ENCODE measurements around the gene EIF1. TPM values are rescaled to one million over a fixed set of nuclear protein-coding genes. Genes with fewer than 3 reads are reported as not detected.

The EIF1 gene
- total RNA-seq, 1 donor from 2014 or later: 1,088 TPM

DNA sequence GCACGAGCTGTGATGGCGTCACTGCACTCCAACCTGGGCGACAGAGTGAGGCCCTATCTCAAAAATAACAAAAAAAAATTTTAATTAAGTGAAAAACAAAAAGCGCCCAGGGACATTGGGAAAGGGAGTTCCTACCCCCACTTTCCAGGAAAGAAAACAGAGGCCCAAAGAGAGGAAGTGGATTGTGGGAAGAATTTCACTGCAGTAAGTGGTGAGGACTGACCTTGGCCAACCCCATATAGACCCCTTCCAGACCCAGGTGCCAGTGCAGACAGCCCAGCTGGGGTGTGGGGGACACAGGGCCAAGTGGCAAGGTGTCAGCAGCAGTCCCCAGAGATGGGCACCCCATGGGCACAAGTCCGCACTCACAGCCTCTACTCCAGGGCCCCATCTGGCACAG is 35.3 kb upstream of the EIF1 start:
- DNase-seq: no peak
- H3K4me1 Mint-ChIP-seq (ENCODE audit: low read depth, unreplicated experiment): peaks cover 3% of the 10 kb centered on the region
- H3K27me3 Mint-ChIP-seq (ENCODE audit: unreplicated experiment): peaks cover 6% of the 10 kb centered on the region
- H3K4me3 Mint-ChIP-seq (ENCODE audit: unreplicated experiment): no peak overlapping the region
- TF ChIP-seq, protein P1, sequence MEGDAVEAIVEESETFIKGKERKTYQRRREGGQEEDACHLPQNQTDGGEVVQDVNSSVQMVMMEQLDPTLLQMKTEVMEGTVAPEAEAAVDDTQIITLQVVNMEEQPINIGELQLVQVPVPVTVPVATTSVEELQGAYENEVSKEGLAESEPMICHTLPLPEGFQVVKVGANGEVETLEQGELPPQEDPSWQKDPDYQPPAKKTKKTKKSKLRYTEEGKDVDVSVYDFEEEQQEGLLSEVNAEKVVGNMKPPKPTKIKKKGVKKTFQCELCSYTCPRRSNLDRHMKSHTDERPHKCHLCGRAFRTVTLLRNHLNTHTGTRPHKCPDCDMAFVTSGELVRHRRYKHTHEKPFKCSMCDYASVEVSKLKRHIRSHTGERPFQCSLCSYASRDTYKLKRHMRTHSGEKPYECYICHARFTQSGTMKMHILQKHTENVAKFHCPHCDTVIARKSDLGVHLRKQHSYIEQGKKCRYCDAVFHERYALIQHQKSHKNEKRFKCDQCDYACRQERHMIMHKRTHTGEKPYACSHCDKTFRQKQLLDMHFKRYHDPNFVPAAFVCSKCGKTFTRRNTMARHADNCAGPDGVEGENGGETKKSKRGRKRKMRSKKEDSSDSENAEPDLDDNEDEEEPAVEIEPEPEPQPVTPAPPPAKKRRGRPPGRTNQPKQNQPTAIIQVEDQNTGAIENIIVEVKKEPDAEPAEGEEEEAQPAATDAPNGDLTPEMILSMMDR (IDR thresholded peaks at IDR 0.05; ENCODE audit: partially characterized antibody, unreplicated experiment): no peak
- H3K27ac Mint-ChIP-seq (ENCODE audit: unreplicated experiment): no peak overlapping the region
- H3K36me3 Mint-ChIP-seq (ENCODE audit: unreplicated experiment): no peaks in the 10 kb centered on the region
- peaks cover 1% of the 10 kb centered on the region for H3K9me3 Mint-ChIP-seq (ENCODE audit: unreplicated experiment)

DNA sequence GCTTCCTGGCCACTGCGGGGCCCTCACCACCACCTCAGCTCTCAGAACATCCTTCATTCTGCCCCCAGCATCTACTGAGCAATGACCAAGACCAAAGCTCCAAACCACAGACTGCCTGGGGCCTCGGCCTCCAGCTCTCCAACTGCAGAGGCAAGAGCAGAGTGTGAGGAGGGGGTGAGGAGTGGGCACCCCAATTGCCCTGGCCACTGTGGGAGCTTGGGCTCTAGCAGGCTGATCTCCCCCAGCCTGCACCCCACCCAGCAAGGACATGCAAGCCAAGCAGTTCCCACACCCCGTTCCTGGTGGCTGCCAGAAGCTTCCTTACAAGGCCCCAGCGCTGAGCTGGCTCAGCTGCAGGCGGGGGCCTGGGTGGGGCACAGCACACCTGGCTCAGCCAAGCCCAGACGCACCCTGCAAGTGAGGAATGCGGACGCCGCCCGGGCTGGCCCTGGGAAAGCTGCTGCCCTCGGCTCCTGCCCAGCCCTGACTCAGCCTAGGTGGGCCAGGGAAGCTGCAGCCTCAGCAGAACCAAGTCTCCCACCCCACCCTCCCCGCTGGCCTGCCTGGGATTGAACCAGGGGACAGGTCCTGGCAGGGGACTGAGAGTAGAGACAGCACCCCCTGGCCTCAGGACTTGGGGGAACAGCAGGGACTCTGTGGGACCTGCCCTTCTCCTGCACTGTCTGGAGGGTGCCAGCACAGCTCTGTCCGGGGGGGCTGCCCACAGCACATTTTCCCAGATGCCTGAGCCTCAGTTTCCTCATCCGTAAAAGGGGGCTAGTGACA is 34.6 kb upstream of the EIF1 start:
- no peak for DNase-seq
- Mint-ChIP-seq H3K27me3 (ENCODE audit: unreplicated experiment) (peaks cover 6% of the 10 kb centered on the region), H3K36me3 (ENCODE audit: unreplicated experiment) (no peaks in the 10 kb centered on the region), H3K27ac (ENCODE audit: unreplicated experiment) (no peak overlapping the region), H3K4me1 (ENCODE audit: low read depth, unreplicated experiment) (peaks cover 3% of the 10 kb centered on the region), H3K4me3 (ENCODE audit: unreplicated experiment) (no peak overlapping the region), H3K9me3 (ENCODE audit: unreplicated experiment) (peaks cover 1% of the 10 kb centered on the region)
- TF ChIP-seq, protein P1 (IDR thresholded peaks at IDR 0.05; ENCODE audit: partially characterized antibody, unreplicated experiment): no peak

DNA sequence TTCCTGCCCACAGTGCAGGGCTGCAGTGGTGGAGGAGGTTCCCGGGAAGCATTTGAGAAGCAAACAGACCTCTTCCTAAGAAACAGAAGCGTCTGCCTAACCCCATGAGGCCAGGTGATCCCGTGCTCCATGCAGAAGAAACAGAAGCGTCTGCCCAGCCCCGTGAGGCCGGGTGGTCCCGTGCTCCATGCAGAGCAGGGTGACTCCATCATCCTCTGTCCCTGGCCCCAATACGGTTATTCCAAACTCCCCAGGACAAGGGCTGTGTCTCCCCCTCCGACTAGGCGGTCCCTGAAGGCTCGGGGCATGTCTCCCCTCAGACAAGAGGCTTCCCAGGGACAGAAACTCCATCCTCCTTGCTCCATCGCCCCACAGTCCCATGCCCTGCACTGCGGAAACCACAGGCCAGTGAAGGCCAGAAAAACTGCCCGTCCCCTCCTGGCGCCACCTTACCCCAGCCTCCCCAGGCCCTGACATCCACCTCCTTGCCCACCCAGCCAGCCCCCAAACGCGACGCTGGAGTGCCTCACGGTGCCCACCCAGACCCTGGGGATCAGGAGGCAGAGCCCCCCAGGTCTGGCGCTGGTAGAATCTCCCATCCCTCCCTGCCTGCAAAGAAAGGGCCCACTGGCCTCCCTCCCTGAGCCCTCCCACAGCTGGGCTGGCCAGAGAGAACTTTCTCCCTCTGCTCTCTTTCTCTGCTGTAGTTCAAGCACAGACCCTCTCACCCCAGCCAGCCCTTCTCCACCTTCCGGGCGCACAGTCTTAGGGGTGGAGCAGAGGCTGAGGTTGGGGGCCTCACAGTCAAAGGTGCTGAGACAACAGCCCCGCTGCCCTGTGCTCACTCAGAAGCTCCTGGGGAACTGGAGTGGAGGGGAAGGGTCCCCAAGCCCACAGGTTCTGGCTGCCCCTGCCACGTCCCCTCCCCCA is 33.7 kb upstream of the EIF1 start:
- H3K27me3 Mint-ChIP-seq (ENCODE audit: unreplicated experiment): peaks cover 6% of the 10 kb centered on the region
- H3K9me3 Mint-ChIP-seq (ENCODE audit: unreplicated experiment): peaks cover 1% of the 10 kb centered on the region
- H3K4me1 Mint-ChIP-seq (ENCODE audit: low read depth, unreplicated experiment): peaks cover 3% of the 10 kb centered on the region
- H3K36me3 Mint-ChIP-seq (ENCODE audit: unreplicated experiment): no peaks in the 10 kb centered on the region
- DNase-seq: no peak
- H3K27ac Mint-ChIP-seq (ENCODE audit: unreplicated experiment): no peak overlapping the region
- no peak overlapping the region for H3K4me3 Mint-ChIP-seq (ENCODE audit: unreplicated experiment)
- TF ChIP-seq, protein P1 (IDR thresholded peaks at IDR 0.05; ENCODE audit: partially characterized antibody, unreplicated experiment): no peak

DNA sequence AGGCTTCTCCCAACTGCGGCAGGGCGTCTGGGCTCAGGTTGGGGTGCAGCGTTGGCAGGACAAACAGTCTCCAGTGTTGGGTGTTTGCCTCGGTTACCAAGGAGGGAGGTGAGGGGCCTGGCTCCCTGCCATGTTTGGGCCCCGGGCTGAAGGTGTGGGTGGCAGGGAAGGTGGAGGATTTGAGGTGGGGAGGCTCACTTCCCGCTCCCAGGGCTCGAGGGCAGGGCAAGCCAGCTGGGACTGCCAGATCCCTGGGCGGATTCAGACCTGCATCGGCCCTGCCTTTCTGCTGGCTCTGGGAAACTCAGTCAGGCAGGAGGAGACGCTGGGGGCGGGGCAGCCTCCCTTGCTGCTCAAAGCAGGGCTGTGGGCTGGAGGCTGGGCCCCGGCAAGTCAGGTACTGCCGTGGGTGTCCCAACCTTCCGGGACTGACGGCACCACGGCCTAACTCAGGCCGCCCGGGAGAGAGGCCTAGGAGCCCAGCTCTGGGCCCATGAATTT is 33.0 kb upstream of the EIF1 start:
- no peak overlapping the region for H3K27ac Mint-ChIP-seq (ENCODE audit: unreplicated experiment)
- peak; percentile 68 for DNase-seq

More for the DNA sequence above, 33.0 kb upstream of the EIF1 start:
- Mint-ChIP-seq H3K9me3 (ENCODE audit: unreplicated experiment) (peaks cover 1% of the 10 kb centered on the region), H3K27me3 (ENCODE audit: unreplicated experiment) (peaks cover 6% of the 10 kb centered on the region), H3K36me3 (ENCODE audit: unreplicated experiment) (no peaks in the 10 kb centered on the region), H3K4me3 (ENCODE audit: unreplicated experiment) (no peak overlapping the region), H3K4me1 (ENCODE audit: low read depth, unreplicated experiment) (peaks cover 3% of the 10 kb centered on the region)
- TF ChIP-seq, protein P1 (IDR thresholded peaks at IDR 0.05; ENCODE audit: partially characterized antibody, unreplicated experiment): no peak

Data from glutamatergic neuron (in vitro differentiated cells).